ENCODE measurements around the gene ARHGAP8. TPM values are rescaled to one million over a fixed set of nuclear protein-coding genes. Genes with fewer than 3 reads are reported as not detected.

Gene ARHGAP8
- total RNA-seq, 1 donor from 2014 or later, result 0.76 TPM

DNA sequence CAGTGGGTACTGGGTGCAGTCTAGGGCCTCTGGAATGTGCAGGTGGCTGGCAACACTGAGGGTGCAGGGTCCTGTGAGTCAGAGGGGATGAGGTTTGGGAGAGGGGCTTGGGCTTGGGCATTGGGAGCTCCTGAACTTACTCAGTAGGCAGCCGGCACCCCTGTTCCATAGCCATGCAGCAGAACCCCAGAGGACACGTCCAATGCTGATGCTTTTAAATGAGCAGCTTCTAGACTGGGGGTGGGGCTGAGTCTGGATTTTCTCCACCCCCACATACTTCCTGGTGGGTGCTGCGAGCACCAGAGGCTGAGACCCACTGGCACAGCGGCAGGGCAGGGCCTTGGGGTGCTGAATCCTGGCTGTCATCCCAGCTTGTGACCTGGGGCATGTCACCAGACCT is 71.4 kb downstream of the ARHGAP8 start:
- DNase-seq (ENCODE audit: extremely low read depth, low read depth, low spot score), result no peak

DNA sequence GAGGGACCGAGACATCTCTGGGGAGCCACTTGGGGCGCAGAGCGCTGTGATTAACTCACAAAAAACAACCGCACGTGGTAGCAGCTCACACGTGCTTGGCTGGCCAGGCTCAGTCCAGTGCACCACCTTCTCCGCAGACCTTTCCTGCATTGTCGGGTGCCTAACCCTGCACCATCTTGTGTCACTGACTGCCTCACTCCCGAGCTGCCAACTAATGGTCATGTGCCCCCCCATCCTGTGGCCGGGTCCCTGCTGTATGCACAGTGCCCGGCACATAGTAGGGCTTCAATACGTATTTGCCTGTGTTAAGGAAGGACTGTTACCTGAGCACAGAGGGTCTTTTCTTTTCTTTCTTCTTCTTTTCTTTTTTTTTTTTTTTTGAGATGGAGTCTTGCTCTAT is 71.9 kb downstream of the ARHGAP8 start:
- DNase-seq (ENCODE audit: extremely low read depth, low read depth, low spot score), result no peak

DNA sequence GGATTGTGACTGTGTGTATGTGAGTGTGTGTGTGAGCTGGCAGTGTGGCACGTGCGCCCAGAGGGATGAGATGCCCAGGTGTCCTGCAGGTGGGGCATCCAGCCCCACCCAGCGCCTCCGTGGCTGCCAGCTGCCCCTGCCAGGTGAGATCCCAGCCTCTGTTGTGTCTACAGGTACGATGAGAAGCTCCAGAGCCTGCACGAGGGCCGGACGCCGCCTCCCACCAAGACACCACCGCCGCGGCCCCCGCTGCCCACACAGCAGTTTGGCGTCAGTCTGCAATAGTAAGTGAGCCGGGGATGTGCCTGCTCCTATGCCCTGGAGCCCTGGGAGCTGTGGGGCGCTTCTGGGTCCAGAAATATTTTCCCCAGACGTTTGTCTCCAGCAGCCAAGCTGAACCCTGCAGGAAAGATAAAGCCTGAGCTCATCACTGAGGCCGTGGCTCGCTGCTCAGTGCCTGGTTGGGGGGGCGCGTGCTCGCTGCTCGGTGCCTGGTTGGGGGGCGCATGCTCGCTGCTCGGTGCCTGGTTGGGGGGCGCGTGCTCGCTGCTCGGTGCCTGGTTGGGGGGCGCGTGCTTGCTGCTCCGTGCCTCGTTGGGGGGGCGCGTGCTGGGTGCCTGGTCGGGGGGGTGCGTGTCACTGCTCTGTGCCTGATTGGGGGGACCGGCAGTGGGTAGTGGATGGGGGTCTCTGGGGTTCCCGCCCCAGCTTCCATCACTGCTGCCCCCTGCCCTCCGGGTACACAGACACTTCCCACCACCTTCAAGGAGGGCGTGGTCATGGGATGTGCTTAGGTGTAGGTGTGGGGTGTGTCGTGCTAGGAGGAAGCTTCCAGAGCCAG is 73.2 kb downstream of the ARHGAP8 start:
- no peak for DNase-seq (ENCODE audit: extremely low read depth, low read depth, low spot score)

DNA sequence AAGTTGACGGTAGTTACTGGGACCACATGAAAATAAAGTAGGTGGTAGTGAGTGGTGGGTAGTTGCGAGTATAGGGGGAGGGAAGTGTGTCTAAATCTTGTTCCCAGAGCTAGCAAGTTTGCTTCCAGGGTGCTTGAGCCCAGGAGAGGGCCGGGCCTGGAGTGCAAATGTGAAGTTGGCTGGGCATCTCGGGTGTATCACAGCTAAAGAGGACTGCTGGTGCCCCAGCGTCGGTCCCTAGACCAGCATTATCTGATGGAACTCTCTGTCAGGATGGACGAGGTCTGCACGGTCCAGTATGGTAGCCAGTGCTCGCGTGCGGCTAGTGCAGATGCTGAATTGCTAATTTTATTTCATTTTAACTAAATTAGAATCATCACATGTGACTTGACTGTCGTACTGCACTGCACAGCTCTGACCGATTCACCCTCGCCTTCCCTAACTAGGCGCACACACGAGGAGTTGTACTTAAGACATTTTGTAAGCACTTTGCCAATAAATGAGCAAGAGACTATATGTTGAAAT is 75.4 kb downstream of the ARHGAP8 start:
- no peak for DNase-seq (ENCODE audit: extremely low read depth, low read depth, low spot score)

DNA sequence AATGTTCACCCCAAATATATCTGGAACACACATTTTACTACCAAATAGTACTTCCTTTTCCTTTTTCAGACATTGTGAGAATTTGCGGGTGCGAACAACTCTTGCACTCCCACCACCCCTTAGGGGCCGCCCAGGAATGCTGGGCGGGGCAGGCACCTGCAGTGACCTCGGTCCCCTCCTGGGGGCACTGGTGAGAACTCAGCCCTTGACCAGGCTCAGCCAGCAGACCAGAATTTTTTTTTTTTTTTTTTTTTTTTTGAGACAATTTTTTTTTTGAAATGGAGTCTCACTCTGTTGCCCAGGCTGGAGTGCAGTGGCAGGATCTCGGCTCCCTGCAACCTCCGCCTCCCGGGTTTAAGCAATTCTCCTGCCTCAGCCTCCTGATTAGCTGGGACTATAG is 75.8 kb downstream of the ARHGAP8 start:
- no peak for DNase-seq (ENCODE audit: extremely low read depth, low read depth, low spot score)

DNA sequence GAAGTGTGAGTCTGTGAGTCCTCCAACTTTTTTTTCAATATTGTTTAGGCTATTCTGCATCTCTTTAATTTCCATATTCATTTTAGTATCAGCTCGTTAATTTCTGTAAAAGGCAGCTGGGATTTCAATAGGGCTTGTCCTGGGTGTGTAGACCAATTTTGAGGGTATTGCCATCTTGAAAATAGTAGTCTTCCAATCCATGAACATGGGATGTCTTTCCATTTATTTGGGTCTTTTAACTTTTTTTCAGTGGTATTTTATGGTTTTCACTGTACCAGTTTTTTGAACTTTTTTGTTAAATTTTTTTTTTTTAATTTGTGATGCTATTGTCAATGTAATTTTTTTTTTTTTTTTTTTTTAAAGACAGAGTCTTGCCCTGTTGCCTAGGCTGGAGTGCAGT is 79.5 kb downstream of the ARHGAP8 start:
- DNase-seq (ENCODE audit: extremely low read depth, low read depth, low spot score), result no peak

DNA sequence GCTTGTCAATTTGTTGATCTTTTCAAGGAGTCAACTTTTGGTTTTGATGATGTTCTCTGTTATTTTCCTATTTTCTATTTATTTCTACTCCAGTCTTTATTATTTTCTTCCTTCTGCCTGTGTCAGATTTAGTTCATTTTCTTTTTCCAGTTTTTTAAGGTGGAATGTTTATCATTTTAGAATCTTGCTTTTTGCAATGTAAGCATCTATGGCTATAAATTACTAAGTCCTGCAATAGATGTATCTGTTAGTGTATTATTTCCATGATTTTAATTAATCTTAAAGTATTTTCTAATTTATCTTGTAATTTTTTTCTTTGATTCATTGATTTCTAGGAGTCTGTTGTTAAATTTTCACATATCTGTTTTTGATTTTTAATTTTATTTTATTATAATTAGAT is 81.7 kb downstream of the ARHGAP8 start:
- no peak for DNase-seq (ENCODE audit: extremely low read depth, low read depth, low spot score)

DNA sequence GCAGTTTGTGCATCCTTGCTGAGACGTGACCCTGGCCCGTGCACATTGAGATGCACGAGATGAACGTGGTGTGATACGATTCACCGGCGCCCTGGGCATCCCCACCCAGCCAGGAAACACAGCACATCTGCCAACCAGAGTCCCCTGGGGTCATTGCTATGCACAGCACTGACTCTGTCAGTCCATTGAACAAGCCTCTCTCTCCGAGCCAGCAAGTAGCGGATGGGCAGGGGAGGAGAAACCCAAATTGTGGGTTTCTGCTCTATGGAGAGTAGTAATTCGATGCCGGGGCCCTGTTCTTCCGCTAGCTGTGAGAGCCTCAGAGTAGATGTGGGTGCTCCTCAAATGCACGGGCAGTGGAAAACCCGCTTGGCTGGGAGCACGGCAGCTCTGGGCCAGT is 85.1 kb downstream of the ARHGAP8 start:
- no peak for DNase-seq (ENCODE audit: extremely low read depth, low read depth, low spot score)

DNA sequence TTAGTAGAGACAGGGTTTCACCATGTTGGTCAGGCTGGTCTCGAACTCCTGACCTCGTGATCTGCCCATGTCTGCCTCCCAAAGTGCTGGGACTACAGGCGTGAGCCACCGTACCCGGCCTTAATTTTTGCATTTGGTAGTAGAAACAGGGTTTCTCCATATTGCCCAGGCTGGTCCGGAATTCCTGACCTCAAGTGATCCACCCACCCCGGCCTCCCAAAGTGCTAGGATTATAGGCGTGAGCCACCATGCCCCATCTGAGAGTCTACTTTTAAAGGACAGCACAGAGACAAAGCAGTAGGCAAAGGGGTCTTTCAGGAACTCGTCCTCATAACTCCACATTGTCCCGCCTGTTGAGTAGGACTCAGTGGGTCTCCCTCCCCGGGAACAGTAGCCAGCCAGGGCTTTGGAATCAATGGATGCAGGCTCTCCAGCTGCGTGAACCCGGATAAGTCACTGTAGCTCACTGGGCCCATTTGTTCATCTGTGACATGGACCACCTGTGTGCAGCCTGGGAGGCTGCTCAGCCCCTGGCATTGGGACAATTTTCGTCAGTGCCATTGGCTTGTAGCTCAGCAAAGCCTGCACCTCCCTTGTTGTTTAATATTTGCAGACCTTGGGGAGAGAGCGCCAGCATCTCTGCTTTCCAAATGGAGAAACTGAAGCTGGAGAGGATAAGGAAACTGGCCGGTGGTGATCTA is 86.1 kb downstream of the ARHGAP8 start:
- no peak for DNase-seq (ENCODE audit: extremely low read depth, low read depth, low spot score)

DNA sequence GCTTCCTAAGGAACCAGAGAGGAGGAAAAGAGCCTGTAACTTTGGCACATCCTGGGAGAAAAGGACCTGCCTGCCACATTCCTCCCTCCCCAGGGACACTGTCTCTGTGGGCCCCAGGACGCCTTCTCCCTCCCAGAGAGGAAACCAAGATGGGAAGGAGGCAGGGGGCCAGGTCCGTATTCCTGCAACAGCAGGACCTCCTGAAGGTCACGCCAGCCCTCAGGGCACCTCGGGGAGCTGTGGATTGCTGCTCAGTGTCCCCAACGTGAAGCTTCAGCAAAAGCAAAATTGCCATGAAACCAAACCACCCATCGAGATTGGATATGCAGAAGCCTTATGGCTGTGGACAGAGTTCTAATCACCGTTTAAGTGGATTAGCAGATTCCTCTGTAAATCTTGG is 86.7 kb downstream of the ARHGAP8 start:
- DNase-seq (ENCODE audit: extremely low read depth, low read depth, low spot score), result no peak

DNA sequence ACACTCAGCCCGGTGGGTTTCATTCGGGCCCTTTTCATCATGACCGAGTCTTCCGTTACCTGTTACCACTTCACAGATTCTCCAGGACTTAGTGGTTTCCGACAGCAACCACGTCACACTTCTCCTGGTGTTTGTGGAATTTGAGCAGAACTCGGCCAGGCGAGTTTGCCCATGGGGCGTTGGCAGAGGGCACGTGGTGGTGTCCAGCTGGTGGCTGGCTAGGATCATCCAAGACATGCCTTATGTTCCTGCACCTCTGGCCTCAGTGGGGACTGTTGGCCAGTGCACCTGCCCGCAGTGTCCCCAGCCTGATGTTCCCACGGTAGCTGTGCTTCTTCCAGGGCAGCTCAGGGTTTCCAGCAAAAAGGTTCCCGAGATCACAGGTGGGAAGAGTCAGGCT is 87.3 kb downstream of the ARHGAP8 start:
- DNase-seq (ENCODE audit: extremely low read depth, low read depth, low spot score), result no peak

DNA sequence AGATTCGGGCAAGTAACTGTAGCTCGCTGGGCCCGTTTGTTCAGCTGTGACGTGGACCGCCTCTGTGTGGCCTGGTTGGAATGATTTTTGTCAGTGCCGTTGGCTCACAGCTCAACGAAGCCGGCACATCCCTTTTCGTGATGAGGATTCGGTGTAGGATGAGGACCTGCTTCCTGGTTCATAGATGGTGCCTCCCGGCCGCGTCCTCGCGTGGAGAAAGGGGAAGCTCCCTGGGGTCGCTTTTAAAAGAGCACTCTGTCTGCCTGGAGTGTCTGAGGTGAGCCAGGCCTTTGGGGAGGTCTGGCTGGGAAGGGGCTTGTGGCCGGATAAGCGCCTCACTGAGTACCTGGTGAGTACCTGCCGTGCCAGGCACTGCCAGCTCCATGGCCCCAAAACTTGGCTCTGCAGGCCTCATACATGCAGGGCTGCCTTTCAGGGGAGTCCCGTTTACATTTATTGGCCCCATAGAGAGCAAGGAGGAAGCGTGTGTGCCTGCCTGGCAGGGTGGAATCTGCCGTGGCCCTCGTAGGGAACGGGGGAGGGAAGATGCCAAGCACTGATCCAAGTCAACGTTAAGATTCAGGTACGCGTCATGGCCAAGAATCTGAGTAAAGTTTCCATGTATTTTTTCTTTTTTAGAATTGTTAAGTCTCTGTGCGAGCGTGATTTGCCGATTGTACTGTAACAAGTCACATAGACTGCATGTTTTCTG is 88.4 kb downstream of the ARHGAP8 start:
- DNase-seq (ENCODE audit: extremely low read depth, low read depth, low spot score), result no peak

DNA sequence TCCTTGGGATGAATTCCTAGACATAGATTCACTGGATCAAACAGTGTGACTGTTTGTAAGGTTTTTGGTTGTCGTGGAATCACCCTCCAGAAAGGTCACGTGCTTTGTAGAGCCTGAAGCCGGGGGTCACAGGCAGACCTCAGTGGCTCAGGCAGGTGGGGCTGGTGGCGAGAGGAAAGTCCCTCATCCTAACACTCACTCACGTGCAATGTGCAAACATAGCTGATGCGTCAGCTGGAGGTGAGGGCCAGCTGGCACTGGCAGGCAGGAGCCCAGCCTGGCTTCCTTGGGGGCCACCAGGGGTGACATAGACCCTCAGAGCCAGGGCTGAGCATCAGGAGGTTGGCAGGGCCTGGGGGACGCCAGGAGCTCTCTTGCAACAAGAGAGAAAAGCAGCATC is 90.0 kb downstream of the ARHGAP8 start:
- no peak for DNase-seq (ENCODE audit: extremely low read depth, low read depth, low spot score)

DNA sequence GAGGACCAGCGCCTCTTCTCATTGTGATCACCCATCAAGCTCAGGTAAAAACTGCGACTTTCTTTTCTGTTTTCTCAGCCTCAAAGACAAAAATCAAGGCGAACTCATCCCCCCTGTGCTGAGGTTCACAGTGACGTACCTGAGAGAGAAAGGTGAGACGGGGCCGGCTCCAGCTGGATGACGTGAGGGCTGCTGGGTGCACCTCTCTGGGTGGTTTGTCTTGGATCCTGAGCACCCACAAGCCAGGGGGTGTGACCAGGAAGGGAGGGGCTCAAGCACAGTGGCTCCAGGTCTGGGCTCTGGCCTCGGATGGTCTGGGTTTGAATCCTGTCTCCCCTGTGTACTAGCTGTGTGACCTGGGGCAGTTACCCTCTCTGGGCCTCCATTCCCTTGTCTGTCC is 92.8 kb downstream of the ARHGAP8 start:
- no peak for DNase-seq (ENCODE audit: extremely low read depth, low read depth, low spot score)

DNA sequence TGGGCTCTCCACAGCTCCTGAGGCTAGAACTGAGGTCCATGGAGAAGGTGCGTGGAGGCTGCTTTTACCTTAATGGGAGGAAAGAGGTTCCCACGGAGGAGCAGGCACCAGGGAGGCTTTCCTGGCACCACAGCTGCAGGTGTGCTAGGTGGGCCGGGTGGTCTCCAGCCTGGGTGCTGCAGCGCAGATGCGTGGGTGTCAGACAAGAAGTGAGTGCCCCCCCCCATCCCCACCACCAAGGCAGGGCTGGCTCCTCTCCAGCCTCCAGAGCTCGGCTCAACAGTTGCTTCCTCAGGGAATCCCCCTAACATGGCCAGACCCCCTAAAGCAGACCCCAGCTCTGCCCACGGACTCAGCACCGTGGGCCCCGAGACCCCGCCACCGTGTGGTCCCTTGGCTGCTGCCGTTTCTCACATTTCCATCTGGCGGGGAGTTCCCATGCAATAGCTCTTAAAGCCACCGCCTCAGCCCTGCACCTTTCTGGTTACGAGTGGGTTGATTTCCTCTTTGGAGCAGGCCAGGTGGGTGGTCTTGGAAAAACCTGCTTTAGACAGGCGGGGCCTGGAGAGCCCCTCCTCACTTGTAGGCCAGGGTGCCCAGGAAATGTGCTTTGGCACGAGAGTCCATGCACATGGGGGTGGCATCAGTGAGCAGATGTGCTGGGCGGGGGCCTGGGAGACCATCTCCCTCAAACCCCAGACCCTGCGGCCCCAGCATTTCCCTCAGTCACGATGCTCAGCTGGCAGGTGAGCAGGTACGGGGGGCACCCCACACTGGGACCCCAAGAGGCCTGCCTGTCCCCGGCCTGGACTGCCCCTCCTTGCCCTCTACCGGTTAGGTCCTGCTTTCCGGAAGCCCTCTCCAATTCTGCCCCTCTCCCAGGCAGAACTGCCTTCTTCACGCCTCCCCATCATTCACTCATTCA is 93.7 kb downstream of the ARHGAP8 start:
- no peak for DNase-seq (ENCODE audit: extremely low read depth, low read depth, low spot score)

DNA sequence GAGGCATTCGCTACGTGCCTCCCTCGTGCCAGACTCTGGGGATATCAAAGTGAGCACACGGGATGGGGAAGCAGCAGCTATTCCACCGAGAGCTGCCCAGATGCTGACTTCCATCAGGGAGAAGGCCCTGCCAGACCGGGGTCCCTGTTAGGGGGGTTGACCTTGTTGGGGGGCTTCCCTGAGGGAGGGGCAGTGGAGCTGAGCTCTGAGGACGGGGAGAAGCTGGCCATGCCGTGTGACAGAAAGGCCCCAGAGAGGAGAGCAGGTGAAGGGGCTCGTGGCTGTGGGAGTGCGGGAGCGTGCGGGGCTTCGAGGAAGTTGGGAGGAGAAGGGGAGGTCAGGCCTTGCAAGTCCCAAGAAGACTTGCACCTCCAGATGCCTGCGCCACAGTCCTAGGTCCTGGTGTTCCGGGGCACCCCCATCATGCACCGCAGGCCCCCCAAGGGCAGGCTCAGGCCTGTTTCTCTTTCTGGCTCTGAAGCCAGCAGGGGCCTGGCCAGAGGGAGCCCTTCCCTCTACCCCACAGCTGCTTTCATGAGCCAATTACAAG is 94.4 kb downstream of the ARHGAP8 start:
- no peak for DNase-seq (ENCODE audit: extremely low read depth, low read depth, low spot score)

DNA sequence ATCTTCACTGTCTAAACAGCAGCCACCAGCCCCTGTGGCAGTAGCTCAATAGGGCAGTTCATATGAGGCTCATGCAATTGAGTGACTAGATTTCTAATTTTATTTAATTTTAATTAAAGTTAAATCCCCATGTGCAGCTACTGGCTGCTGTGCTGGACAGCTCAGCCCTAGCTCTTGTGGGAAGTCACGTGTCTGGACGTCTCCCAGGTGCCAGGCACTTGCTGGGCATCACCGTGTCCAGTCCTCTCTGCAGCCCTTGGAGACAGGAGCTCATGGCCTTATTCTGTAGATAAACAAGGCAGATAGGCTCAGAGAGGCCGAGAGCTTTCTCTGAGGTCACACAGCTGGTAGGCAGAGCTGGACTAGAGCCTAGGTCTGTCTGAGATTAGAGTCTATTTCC is 95.0 kb downstream of the ARHGAP8 start:
- DNase-seq (ENCODE audit: extremely low read depth, low read depth, low spot score), result no peak

DNA sequence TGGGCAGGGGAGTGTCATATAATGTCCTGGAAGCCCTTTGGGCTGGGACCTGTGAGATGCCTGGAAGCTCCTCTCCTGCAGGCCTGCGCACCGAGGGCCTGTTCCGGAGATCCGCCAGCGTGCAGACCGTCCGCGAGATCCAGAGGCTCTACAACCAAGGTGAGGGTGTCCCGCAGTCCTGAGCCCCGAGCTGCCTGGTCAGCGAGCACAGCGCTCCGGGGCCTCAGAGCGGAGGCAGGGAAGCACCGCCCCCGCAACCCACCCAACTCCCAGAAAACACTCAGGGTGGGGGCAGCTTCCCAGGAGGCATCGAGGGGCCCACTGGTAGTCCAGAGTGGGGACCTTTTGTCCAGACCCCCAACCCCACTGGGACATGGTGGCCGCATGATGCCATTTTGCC is 95.5 kb downstream of the ARHGAP8 start:
- no peak for DNase-seq (ENCODE audit: extremely low read depth, low read depth, low spot score)

DNA sequence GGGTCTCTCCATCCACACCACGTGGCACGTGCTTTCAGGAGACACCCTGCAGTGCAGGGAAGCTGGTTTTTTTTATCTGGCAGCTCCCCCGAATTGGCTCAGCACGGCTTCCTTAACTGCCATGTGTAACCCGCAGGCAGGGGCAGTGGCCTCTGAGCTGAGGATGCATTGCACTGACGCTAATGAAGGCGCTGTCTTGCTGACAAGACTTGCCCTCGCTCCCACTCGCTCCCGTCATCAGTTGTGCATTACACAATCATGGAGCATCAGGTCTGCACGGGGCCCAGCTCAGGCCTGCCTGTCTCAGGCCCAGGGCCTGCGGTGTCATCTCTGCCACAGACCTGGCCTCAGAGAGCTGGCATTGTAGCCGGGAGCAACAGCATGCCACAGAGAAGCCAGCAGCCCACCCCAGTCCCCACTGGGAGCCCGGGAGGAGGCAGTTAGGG is 95.9 kb downstream of the ARHGAP8 start:
- no peak for DNase-seq (ENCODE audit: extremely low read depth, low read depth, low spot score)

DNA sequence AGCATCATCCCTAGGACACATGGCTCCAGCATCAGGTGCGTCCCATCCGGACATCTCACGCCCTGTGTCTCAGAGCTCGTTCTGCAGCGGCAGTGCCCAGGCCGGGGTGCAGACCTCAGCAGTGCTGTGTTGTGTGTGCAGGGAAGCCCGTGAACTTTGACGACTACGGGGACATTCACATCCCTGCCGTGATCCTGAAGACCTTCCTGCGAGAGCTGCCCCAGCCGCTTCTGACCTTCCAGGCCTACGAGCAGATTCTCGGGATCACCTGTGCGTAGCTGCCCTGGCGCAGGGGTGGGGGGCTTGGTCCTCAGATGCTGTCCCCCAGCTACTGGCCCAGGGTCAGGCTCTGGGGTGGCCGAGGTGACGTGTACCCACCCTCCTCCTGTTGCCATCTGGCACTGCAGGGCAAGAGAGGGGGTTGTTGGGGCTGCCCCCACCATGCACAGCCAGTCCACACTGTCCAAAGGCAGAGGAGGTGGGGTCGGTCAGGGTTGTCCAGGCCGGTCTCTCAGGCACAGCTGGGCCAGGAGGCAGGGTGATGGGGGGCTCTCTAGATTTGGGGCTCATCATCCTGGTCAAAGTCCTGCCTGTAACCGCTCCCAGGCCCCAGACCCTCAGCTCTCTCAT is 96.5 kb downstream of the ARHGAP8 start:
- no peak for DNase-seq (ENCODE audit: extremely low read depth, low read depth, low spot score)

All from glomerular endothelial cell (primary cell).